NB4 (cell line): ENCODE results near the gene NRAS.

ENCODE experiments used
- CTCF ChIP-seq: IDR thresholded peaks from one replicate; pipeline ENCODE4 v1.5.1; 2012; ENCODE audit warnings: low read depth, low read length
- MYC ChIP-seq: IDR thresholded peaks from 2 replicates; pipeline ENCODE4 v1.6.1; 2011; ENCODE audit warnings: low read depth, low read length

- no peak for TF ChIP-seq MYC
- TF ChIP-seq CTCF, result no peak
These were observed 12.0 kb upstream of the NRAS start for GRCh38 chr1:114728553-114728952.
